Cardiac atrium fibroblast (primary cell): Measurements from ENCODE around the gene C1orf122. TPM values are rescaled to one million over a fixed set of nuclear protein-coding genes. Genes with fewer than 3 reads are reported as not detected.

Source experiments
- total RNA-seq: library from RNA; depleted of rRNA; stranded (reverse); fragments of >200 nt; gene quantifications from 2 replicates; pipeline ENCODE4 v1.2.3, GENCODE V29; 2015

The C1orf122 gene
- total RNA-seq: 90.1 and 95.9 TPM in 2 replicates

DNA sequence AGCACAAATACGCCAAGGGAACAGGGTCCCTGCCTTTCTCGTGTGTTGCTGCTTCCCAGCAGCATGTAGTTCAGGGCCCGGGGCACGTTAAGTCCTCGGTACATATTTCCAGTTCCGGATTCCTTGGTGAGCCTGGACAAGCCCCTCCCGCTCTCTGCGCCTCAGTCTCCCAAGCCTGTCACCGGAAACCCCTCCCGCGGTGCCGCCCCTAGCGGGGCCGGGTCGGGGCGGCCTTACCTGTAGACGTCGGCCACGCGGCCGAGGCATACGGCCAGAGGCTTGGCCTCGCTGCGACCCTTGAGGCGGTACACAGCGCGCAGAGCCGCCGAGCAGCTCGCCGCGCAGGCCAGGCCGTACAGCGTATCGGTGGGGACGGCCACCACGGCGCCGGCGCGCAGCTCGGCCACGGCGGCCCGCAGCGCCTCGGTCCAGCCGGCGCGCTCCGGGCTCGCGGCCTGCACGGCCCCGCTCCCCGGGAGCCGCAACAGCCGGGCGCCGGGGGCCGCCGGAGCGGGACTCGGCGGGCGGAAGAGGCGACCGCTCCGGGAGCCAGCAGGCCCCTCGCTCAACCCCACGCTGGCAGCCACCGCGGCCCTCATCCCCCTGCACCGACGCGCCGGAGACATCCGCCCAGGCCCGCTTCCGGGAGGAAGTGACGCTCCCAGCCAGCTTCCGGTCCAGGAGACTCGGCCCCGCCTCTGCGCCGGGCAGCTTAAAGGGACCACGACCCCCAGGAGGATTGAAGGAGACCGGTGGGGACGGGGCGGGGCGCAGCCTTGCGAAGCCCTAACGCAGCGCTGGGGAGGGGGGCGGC lies at the start of gene C1orf122, which contains the start of gene YRDC:
TSS of gene C1orf122 (plus strand) at position 236 of the 814 bp plus-strand sequence. CDS start 615 bp downstream, outside the sequence.
TSS of gene YRDC (minus strand) at position 654 of the 814 bp plus-strand sequence. CDS start at position 626, 28 bp downstream.

DNA sequence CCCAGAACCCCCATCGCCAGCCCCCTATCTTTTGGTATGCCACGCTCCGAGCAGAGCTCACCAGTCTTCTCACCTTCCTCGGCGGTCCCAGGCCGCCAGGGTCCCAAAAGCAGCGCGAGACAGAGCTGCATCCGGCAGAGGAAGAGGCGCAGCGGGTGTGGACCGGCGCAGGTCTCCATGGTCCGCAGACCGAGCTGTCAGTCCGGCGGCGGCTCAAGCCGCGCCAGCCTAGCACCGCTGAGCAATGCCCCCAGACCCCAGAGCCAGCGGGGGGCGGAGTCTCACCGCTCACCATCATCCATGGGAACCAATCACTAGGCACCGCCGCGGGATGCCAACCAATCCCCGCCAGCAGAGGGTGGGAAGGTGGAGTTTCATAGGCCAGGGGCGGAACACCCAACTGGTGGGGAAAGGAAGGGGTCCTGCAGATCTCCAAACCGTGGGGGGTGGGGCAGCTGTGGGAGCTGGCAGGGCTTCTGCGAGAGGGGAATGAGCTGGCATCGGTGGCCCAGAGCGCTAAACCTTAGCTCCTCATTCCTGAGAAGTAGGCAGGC lies 42.6 kb upstream of the C1orf122 start, which contains the start of gene EPHA10:
TSS of gene EPHA10 (minus strand) at position 233 of the 554 bp plus-strand sequence. CDS start at position 179, 54 bp downstream.

DNA sequence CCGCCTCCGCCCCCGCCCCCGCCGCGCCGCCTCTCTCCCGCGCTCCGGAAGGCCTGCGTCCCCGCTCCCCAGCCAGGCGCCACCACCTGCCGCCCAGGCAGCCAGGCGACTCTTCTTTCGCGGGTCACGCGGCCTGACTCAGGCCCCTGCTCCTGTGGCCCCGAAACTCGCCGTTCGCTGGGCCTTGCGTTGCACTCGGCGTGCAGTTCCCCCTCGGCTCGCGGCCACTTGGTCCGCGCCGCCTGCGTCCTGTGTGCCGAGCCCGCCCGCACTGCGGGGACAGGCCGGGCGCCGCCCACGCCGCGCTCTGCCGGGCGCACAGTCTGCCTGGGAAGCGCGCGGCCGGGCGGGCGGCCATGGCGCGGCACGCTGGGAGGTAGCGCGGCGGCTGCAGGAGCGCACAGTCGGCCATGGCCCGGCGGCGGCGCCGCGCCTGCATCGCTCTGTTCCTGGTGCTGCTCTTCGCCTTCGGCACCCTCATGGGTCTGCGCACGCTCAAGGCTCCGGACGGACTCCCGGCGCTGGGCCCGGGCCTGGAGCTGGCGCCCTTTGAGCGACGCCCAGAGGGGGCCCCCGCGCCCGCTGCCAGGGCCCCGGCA lies 13.7 kb upstream of the C1orf122 start, which contains the start of gene MANEAL:
TSS of gene MANEAL (plus strand) at position 75 of the 599 bp plus-strand sequence. CDS start at position 411, 336 bp downstream.

Other genes starting within 250 kb of the C1orf122 start
- gene GNL2, start 211.9 kb upstream of the C1orf122 start, total RNA-seq: 27.3 and 32.6 TPM in 2 replicates
- gene RSPO1, start 172.9 kb upstream of the C1orf122 start, total RNA-seq: 0.16 TPM in 1 of 2 replicates, not detected in the other
- gene CDCA8, start 115.3 kb upstream of the C1orf122 start, total RNA-seq: 5.2 and 9.2 TPM in 2 replicates
- not detected in 2 replicates for gene EPHA10, start 42.7 kb upstream of the C1orf122 start, total RNA-seq
- 0.54 TPM in 1 of 2 replicates, not detected in the other for gene MANEAL, start 13.9 kb upstream of the C1orf122 start, total RNA-seq
- gene YRDC, start 418 bp downstream of the C1orf122 start, total RNA-seq: 14.6 and 16.1 TPM in 2 replicates
- 2.3 and 3.6 TPM in 2 replicates for gene MTF1, start 51.8 kb downstream of the C1orf122 start, total RNA-seq
- gene INPP5B, start 139.3 kb downstream of the C1orf122 start, total RNA-seq: 15.6 and 15.9 TPM in 2 replicates
- 37.2 and 43.1 TPM in 2 replicates for gene SF3A3, start 182.2 kb downstream of the C1orf122 start, total RNA-seq
- 29.2 and 45.7 TPM in 2 replicates for gene FHL3, start 197.7 kb downstream of the C1orf122 start, total RNA-seq
- gene UTP11, start 204.9 kb downstream of the C1orf122 start, total RNA-seq: 30.1 and 37.6 TPM in 2 replicates
- not detected in 2 replicates for gene POU3F1, start 239.0 kb downstream of the C1orf122 start, total RNA-seq